A549 treated with AZD9567 at 1 μM for 4 hours (cell line): ENCODE results near the gene GRIK2. TPM values are rescaled to one million over a fixed set of nuclear protein-coding genes. Genes with fewer than 3 reads are reported as not detected.

Source experiments
- total RNA-seq: library from RNA; stranded (reverse); fragments of 200-300 nt; extraction: Qiagen RNA extraction; gene quantifications from 5 replicates; pipeline ENCODE4 v1.2.3, GENCODE V29; 2022; ENCODE audit not compliant: insufficient read depth

GRIK2 gene
- total RNA-seq = 0.17 to 0.37 TPM (median 0.34 TPM) in 4 of 5 replicates, not detected in the other

GRCh38 chr6:101393251-101393828 is at the start of gene GRIK2:
Gene GRIK2 (plus strand): TSS chr6:101393708.

